Endodermal cell (in vitro differentiated cells): ENCODE data around the gene DLAT. TPM values are rescaled to one million over a fixed set of nuclear protein-coding genes. Genes with fewer than 3 reads are reported as not detected.

Experiments used
- DNase-seq: peaks from one replicate; pipeline ENCODE4 v3.0.0-alpha.2; 2017
- H3K27ac ChIP-seq: 2 replicates; pipeline ENCODE4 v1.5.1; 2013; ENCODE audit warnings: mild to moderate bottlenecking, low read depth, low read length, moderate library complexity
- H3K27me3 ChIP-seq: 2 replicates; pipeline ENCODE4 v1.6.1; 2013; ENCODE audit warnings: mild to moderate bottlenecking, low read length, moderate library complexity; ENCODE audit not compliant: insufficient read depth, control insufficient read depth, poor library complexity, severe bottlenecking
- H3K36me3 ChIP-seq: 2 replicates; pipeline ENCODE4 v1.7.0; 2013; ENCODE audit warnings: mild to moderate bottlenecking, low read length, moderate library complexity; ENCODE audit not compliant: control insufficient read depth, insufficient read depth
- H3K4me1 ChIP-seq: one replicate; pipeline ENCODE4 v1.7.0; 2013; ENCODE audit warnings: low read length; ENCODE audit not compliant: control insufficient read depth, insufficient read depth
- H3K4me3 ChIP-seq: 2 replicates; pipeline ENCODE4 v1.5.1; 2013; ENCODE audit warnings: mild to moderate bottlenecking, low read length, moderate library complexity
- H3K9ac ChIP-seq: 2 replicates; pipeline ENCODE4 v1.6.1; 2013; ENCODE audit warnings: mild to moderate bottlenecking, low read length, moderate library complexity; ENCODE audit not compliant: poor library complexity, severe bottlenecking; ENCODE audit errors: extremely low read depth
- H3K9me3 ChIP-seq: 2 replicates; pipeline ENCODE4 v1.6.1; 2013; ENCODE audit warnings: mild to moderate bottlenecking, low read length, moderate library complexity; ENCODE audit not compliant: control insufficient read depth
- H3K27ac Mint-ChIP-seq: 2 replicates; pipeline ENCODE4 v1.8.0; 2020; ENCODE audit warnings: mixed read lengths
- H3K27me3 Mint-ChIP-seq: 2 replicates; pipeline ENCODE4 v1.8.0; 2021; ENCODE audit warnings: mild to moderate bottlenecking, mixed read lengths; ENCODE audit not compliant: insufficient read depth
- H3K36me3 Mint-ChIP-seq: 2 replicates; pipeline ENCODE4 v1.8.0; 2020; ENCODE audit warnings: low read depth, mixed read lengths
- H3K4me1 Mint-ChIP-seq: 2 replicates; pipeline ENCODE4 v1.8.0; 2020; ENCODE audit warnings: mixed read lengths
- H3K4me3 Mint-ChIP-seq: 2 replicates; pipeline ENCODE4 v1.8.0; 2020; ENCODE audit warnings: mild to moderate bottlenecking, moderate library complexity, mixed read lengths
- H3K9me3 Mint-ChIP-seq: 2 replicates; pipeline ENCODE4 v1.8.0; 2020; ENCODE audit warnings: mild to moderate bottlenecking, mixed read lengths
- CTCF ChIP-seq: fragments of 200-600 bp; sonication (generic); conservative IDR thresholded peaks from 2 replicates; pipeline ENCODE4 v1.5.0; 2021; ENCODE audit warnings: antibody characterized with exemption, mild to moderate bottlenecking
- WGBS, 2 experiments: methylation state at CpG; one replicate each; pipeline versions ENCODE4 v1.1.5 to v1.1.7; 2013; ENCODE audit warnings: missing lambda C conversion rate in 2 of 2, mixed read lengths in 1 of 2; ENCODE audit not compliant: insufficient coverage in 1 of 2, insufficient read length in 1 of 2; 5-methylcytosine and 5-hydroxymethylcytosine counted together
- total RNA-seq, 2 donors: library from RNA; stranded (reverse); fragmentation: NEBNext Ultra II Directional in 1 of 2; extraction: Animal tissue kit (Norgen Biotek cat#: 25700) in 1 of 2; gene quantifications; 2 replicates in 1 of 2; 3 replicates in 1 of 2; pipeline ENCODE4 v1.2.1, GENCODE V29; 2021

The DLAT gene
- total RNA-seq, 2 donors from 2014 or later: 46.1 to 53.2 TPM

DNA sequence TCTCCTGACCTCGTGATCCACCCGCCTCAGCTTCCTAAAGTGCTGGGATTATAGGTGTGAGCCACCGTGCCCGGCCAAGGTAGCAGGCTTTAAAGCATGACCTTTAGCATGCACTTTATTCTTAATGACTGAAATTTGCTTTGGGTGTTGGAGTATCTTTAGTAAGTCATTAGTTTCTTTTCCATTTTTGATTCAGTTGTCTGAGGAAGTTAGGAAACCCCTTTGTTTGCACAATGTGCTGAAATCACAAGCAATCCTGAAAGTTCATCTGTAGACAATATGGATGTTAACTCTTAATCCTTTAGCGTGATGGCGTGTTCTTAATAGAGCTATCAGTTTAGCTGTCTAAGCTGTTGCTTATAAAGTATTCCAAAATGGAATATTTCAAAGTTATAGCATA, 78.2 kb downstream of the DLAT start:
- no peaks in the 10 kb centered on the region for H3K4me1 Mint-ChIP-seq
- no peak overlapping the region for H3K4me3 Mint-ChIP-seq
- no peak overlapping the region for H3K4me3 ChIP-seq
- no peak overlapping the region for H3K27ac ChIP-seq
- 91 to 100% methylated on average over 2 to 6 of the region's 6 CpGs for WGBS, 2 experiments
- no peaks in the 10 kb centered on the region for H3K36me3 Mint-ChIP-seq
- H3K27ac Mint-ChIP-seq: no peak overlapping the region
- no peak overlapping the region for H3K9ac ChIP-seq
- H3K4me1 ChIP-seq: no peaks in the 10 kb centered on the region
- no peaks in the 10 kb centered on the region for H3K27me3 ChIP-seq
- DNase-seq: no peak
- H3K27me3 Mint-ChIP-seq: no peaks in the 10 kb centered on the region
- no peaks in the 10 kb centered on the region for H3K36me3 ChIP-seq
- no peaks in the 10 kb centered on the region for H3K9me3 Mint-ChIP-seq
- TF ChIP-seq CTCF: no peak
- H3K9me3 ChIP-seq: no peaks in the 10 kb centered on the region

GRCh38 chr11:112106070-112106469, 80.9 kb downstream of the DLAT start:
- Histone ChIP-seq H3K4me3 (no peak overlapping the region), H3K9me3 (no peaks in the 10 kb centered on the region), H3K4me1 (no peaks in the 10 kb centered on the region), H3K36me3 (no peaks in the 10 kb centered on the region), H3K9ac (no peak overlapping the region), H3K27ac (no peak overlapping the region), H3K27me3 (no peaks in the 10 kb centered on the region)
- H3K27me3 Mint-ChIP-seq: no peaks in the 10 kb centered on the region
- WGBS, 2 experiments: 93 to 94% methylated on average over 6 to 8 of the region's 8 CpGs
- H3K9me3 Mint-ChIP-seq: no peaks in the 10 kb centered on the region
- no peak overlapping the region for H3K27ac Mint-ChIP-seq
- TF ChIP-seq CTCF: no peak
- no peak for DNase-seq
- no peak overlapping the region for H3K4me3 Mint-ChIP-seq
- no peaks in the 10 kb centered on the region for H3K4me1 Mint-ChIP-seq
- H3K36me3 Mint-ChIP-seq: no peaks in the 10 kb centered on the region

Other genes starting within 250 kb of the DLAT start
- 10 to 100 TPM; 25.3 to 26.6 TPM for gene ALG9, start 153.8 kb upstream of the DLAT start, total RNA-seq
- 1 to 10 TPM; 1.7 to 2.7 TPM for gene FDXACB1, start 146.2 kb upstream of the DLAT start, total RNA-seq
- 10 to 100 TPM; 11.6 to 12.7 TPM for gene CFAP68, start 145.9 kb upstream of the DLAT start, total RNA-seq
- gene CRYAB, start 113.6 kb upstream of the DLAT start, total RNA-seq: 1 to 10 TPM in 1 of 2 donors, under 1 TPM in 1; 0.84 to 4.4 TPM
- under 1 TPM; 0.20 to 0.33 TPM for gene HSPB2, start 112.7 kb upstream of the DLAT start, total RNA-seq
- 1 to 10 TPM; 2.6 to 3.8 TPM for gene C11orf52, start 106.5 kb upstream of the DLAT start, total RNA-seq
- 10 to 100 TPM; 12.0 to 14.5 TPM for gene DIXDC1, start 88.1 kb upstream of the DLAT start, total RNA-seq
- 1 to 10 TPM; 1.5 to 1.9 TPM for gene PIH1D2, start 48.6 kb downstream of the DLAT start, total RNA-seq
- 10 to 100 TPM; 22.9 to 24.7 TPM for gene NKAPD1, start 48.9 kb downstream of the DLAT start, total RNA-seq
- 10 to 100 TPM; 65.1 to 71.3 TPM for gene TIMM8B, start 61.3 kb downstream of the DLAT start, total RNA-seq
- 10 to 100 TPM; 57.6 to 64.8 TPM for gene SDHD, start 61.5 kb downstream of the DLAT start, total RNA-seq
- gene IL18, start 138.7 kb downstream of the DLAT start, total RNA-seq: under 1 TPM in 1 of 2 donors, not detected in 1; 1.00 TPM
- gene TEX12, start 142.0 kb downstream of the DLAT start, total RNA-seq: not detected
- gene BCO2, start 150.1 kb downstream of the DLAT start, total RNA-seq: 1 to 10 TPM in 1 of 2 donors, under 1 TPM in 1; 0.24 to 1.0 TPM
- 10 to 100 TPM; 45.3 to 53.2 TPM for gene PTS, start 201.0 kb downstream of the DLAT start, total RNA-seq
- gene PLET1, start 235.5 kb downstream of the DLAT start, total RNA-seq: not detected